GM12878 (cell line): ENCODE data around the gene RIMBP2. TPM values are rescaled to one million over a fixed set of nuclear protein-coding genes. Genes with fewer than 3 reads are reported as not detected.

Experiments
- ATAC-seq: fragments of 200-7000 bp; cut with Tn5 transposase; 3 replicates; pipeline ENCODE4 v1.9.1; 2020; ENCODE audit warnings: mild to moderate bottlenecking, moderate library complexity
- BruUV-seq: library from RNA; stranded (reverse); fragments of 400-500 nt; replicated peaks from 2 replicates; lab custom pipeline; 2021; lab: Mats Ljungman, UMichigan
- CTCF ChIA-PET: fragments of 300-600 bp; sonication (Branson Sonifier 250); formaldehyde crosslinking; extraction: SDS; loops from one replicate; lab custom pipeline; 2021; ENCODE audit warnings: inconsistent platforms; lab: Yijun Ruan, JAX
- POLR2A ChIA-PET: fragments of 350-600 bp; formaldehyde crosslinking; extraction: SDS; loops from one replicate; lab custom pipeline; 2021; ENCODE audit warnings: inconsistent platforms; lab: Charles Lee
- RAD21 ChIA-PET: fragments of 300-600 bp; sonication (Branson Sonifier 250); formaldehyde crosslinking; loops from one replicate; lab custom pipeline; 2023; ENCODE audit warnings: antibody characterized with exemption; ENCODE audit not compliant: unreplicated experiment; lab: Charles Lee
- SMC1A ChIA-PET: fragments of 300-600 bp; sonication (Branson Sonifier 250); formaldehyde crosslinking; loops from one replicate; lab custom pipeline; 2023; ENCODE audit not compliant: unreplicated experiment, uncharacterized antibody; lab: Charles Lee
- DNase-seq: peaks from one replicate; pipeline ENCODE4 v3.0.0-alpha.2; 2011; ENCODE audit warnings: low read depth, low spot score
- FAIRE-seq: peaks from 3 replicates; lab custom pipeline; 2011; peaks lifted over from hg19 to GRCh38; lab: Jason Lieb, UNC
- H2AFZ ChIP-seq: 2 replicates; pipeline ENCODE4 v1.6.0; 2011; ENCODE audit warnings: low read depth, low read length, control low read depth; ENCODE audit not compliant: control insufficient read depth
- H3K27ac ChIP-seq: 2 replicates; pipeline ENCODE4 v1.5.1; 2011; ENCODE audit warnings: control low read depth; ENCODE audit not compliant: control insufficient read depth, insufficient read depth
- H3K27me3 ChIP-seq, 2 experiments: replicated peaks in 1 of 2; 2 replicates each; pipeline versions ENCODE4 v1.6.0 to v1.6.1; 2011; ENCODE audit warnings: low read length in 1 of 2; ENCODE audit not compliant: control insufficient read depth in 2 of 2, insufficient read depth in 2 of 2
- H3K36me3 ChIP-seq, 2 experiments: 2 replicates each; pipeline ENCODE4 v1.5.1; 2011; ENCODE audit warnings: low read length in 1 of 2; ENCODE audit not compliant: control insufficient read depth in 2 of 2, insufficient read depth in 2 of 2
- H3K4me1 ChIP-seq: 2 replicates; pipeline ENCODE4 v1.6.1; 2011; ENCODE audit warnings: mild to moderate bottlenecking, low read length, moderate library complexity, mixed read lengths; ENCODE audit not compliant: control insufficient read depth, insufficient read depth
- H3K4me2 ChIP-seq: 2 replicates; pipeline ENCODE4 v1.6.0; 2011; ENCODE audit warnings: control low read depth; ENCODE audit not compliant: control insufficient read depth, insufficient read depth
- H3K4me3 ChIP-seq: fragments of 200-600 bp; sonication (generic); 2 replicates; pipeline ENCODE4 v1.5.1; 2016
- H3K79me2 ChIP-seq: 2 replicates; pipeline ENCODE4 v1.6.0; 2011; ENCODE audit warnings: low read length; ENCODE audit not compliant: control insufficient read depth, insufficient read depth
- H3K9ac ChIP-seq: 2 replicates; pipeline ENCODE4 v1.8.0; 2011; ENCODE audit warnings: low read length, control low read depth, mixed read lengths; ENCODE audit not compliant: control insufficient read depth, insufficient read depth
- H3K9me3 ChIP-seq: replicated peaks from 3 replicates; pipeline ENCODE4 v1.5.1; 2011; ENCODE audit warnings: mild to moderate bottlenecking, low read length; ENCODE audit not compliant: control insufficient read depth, insufficient read depth
- H4K20me1 ChIP-seq: 2 replicates; pipeline ENCODE4 v1.6.0; 2011; ENCODE audit not compliant: control insufficient read depth, insufficient read depth
- ATF7 ChIP-seq: fragments of 450-650 bp; IDR thresholded peaks from 2 replicates; pipeline ENCODE4 v1.6.1; 2016; ENCODE audit warnings: low read depth, mild to moderate bottlenecking
- CBX5 ChIP-seq: sonication (generic); IDR thresholded peaks from 2 replicates; pipeline ENCODE4 v1.6.1; 2016; ENCODE audit warnings: low read depth, moderate library complexity, mild to moderate bottlenecking, inconsistent platforms
- CHD4 ChIP-seq: fragments of 200-600 bp; sonication (generic); IDR thresholded peaks from 2 replicates; pipeline ENCODE4 v1.6.1; 2016; ENCODE audit warnings: mild to moderate bottlenecking
- EZH2 ChIP-seq: IDR thresholded peaks from 2 replicates; pipeline ENCODE4 v1.6.1; 2012; ENCODE audit warnings: low read depth, mild to moderate bottlenecking, control low read depth, inconsistent platforms, low read length, borderline replicate concordance; ENCODE audit not compliant: control insufficient read depth
- IKZF1 ChIP-seq: fragments of 450-650 bp; conservative IDR thresholded peaks from 2 replicates; pipeline ENCODE4 v1.6.1; 2017; ENCODE audit warnings: antibody characterized with exemption, mild to moderate bottlenecking
- KLF5 ChIP-seq: fragments of 450-650 bp; IDR thresholded peaks from 2 replicates; pipeline ENCODE4 v1.6.1; 2014; ENCODE audit warnings: mild to moderate bottlenecking; ENCODE audit not compliant: partially characterized antibody
- NR2C2 ChIP-seq: IDR thresholded peaks from 2 replicates; pipeline ENCODE4 v1.6.1; 2011; ENCODE audit warnings: borderline replicate concordance, low read depth; ENCODE audit not compliant: control insufficient read depth, insufficient read length
- RELB ChIP-seq: fragments of 450-650 bp; IDR thresholded peaks from 2 replicates; pipeline ENCODE4 v1.6.1; 2017; ENCODE audit warnings: low read depth, mild to moderate bottlenecking, moderate library complexity
- STAT1 ChIP-seq: fragments of 450-650 bp; conservative IDR thresholded peaks from 2 replicates; pipeline ENCODE4 v1.6.1; 2014; ENCODE audit warnings: antibody characterized with exemption, mild to moderate bottlenecking
- TARDBP ChIP-seq: IDR thresholded peaks from 2 replicates; pipeline ENCODE4 v1.6.1; 2016; ENCODE audit warnings: borderline replicate concordance
- WGBS: methylation state at CpG from one replicate; pipeline ENCODE4 v1.1.6; 2016; ENCODE audit warnings: low lambda C conversion rate; ENCODE audit not compliant: insufficient replicate concordance, insufficient coverage; ENCODE audit errors: missing lambda C conversion rate; 5-methylcytosine and 5-hydroxymethylcytosine counted together
- in situ Hi-C: fragments of 300-500 bp; cut with MboI; formaldehyde crosslinking; loops from 9 replicates; pipeline ENCODE4 v1.14.3; 2018; ENCODE audit warnings: mixed read lengths
- intact Hi-C: fragments of 100-400 bp; cut with micrococcal nuclease; formaldehyde crosslinking; loops from one replicate; pipeline ENCODE4 v1.14.2; 2022; ENCODE audit not compliant: unreplicated experiment
- polyA plus RNA-seq, 11 experiments: library from polyadenylated mRNA; depleted of rRNA in 4 of 11; unstranded in 6 of 11; stranded (reverse) in 5 of 11; fragments of >200 nt; fragmentation: Nextera tagmentation in 4 of 11; fragmentation: Illumina TruSeq in 1 of 11; extraction: Ambion mirVana in 4 of 11; extraction: Trizol in 1 of 11; gene quantifications; 1 replicate in 1 of 11; 2 replicates in 10 of 11; pipeline versions ENCODE4 v1.2.1 to v1.2.3, GENCODE V29; 2011 to 2016; ENCODE audit warnings: inconsistent platforms in 2 of 11, missing spikeins in 2 of 11, low read depth in 1 of 11
- total RNA-seq, 4 experiments: library from RNA; depleted of rRNA in 3 of 4; stranded (reverse); fragments of >200 nt in 3 of 4; fragmentation: Illumina TruSeq in 1 of 4; extraction: Trizol in 1 of 4; gene quantifications; 2 replicates each; pipeline versions ENCODE4 v1.2.1 to v1.2.3, GENCODE V29; 2013 to 2021
- TF ChIP-seq, protein P1 (sequence below): IDR thresholded peaks from 2 replicates; pipeline ENCODE4 v1.6.1; 2012; ENCODE audit warnings: low read depth, low read length, improper control_type of control experiment

Gene RIMBP2
- total and polyA plus RNA-seq, 10 of the 15 experiments (the other 5 are each of a cell fraction or from before 2014, with no cell fraction given) = 0.04 to 2.9 (median 0.07) TPM; not detected in 1

DNA sequence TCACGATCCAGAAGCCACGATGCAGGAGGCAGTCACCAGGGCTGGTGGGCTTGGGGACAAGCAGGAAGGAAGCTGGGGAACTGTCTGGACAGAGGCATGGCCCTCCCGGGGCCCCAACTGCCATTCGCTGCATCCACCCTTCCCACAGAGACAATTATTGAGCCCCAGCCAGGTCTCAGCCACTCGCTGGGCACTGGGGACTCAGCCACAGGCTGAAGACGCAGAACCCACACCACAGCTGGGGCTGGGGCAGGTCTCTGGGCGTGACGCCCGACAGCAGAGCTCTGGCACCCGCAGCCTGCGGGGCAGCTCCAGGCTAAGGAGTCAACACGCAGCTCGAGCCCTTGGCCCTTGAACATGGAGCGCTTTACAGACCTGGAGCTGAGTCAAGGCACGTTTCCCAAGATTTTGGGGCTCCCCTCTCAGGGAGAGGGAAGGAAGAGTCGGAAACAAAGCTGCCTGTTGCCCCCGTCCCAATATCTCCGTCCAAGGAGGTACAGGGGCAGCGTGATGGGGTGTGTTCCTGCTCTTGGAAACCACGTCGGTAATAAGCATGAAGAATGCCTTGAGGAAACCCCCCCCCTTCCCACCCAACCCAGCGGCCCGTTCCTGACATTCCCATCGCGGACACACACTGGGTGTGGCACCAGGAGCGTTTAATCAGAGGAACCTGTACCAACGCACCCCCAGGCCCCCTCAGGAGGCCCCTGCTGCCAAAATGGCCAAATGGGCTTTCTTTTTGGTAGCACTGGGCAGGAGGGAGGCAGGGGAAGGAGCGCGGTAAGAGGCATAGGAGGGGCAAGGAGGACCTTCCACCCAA, 6.7 kb downstream of the RIMBP2 start:
- SMC1A ChIA-PET = no interaction called here
- WGBS = 45% methylated on average over 26 of the region's 29 CpGs
- Histone ChIP-seq H3K4me1 (no peaks in the 10 kb centered on the region), H2AFZ (no peak overlapping the region), H3K36me3 (no peaks in the 10 kb centered on the region), H3K4me2 (no peak overlapping the region), H3K27ac (no peak overlapping the region), H3K9me3 (no peaks in the 10 kb centered on the region), H3K27me3 (no peaks in the 10 kb centered on the region), H3K9ac (no peak overlapping the region), H3K4me3 (no peak overlapping the region), H3K79me2 (no peaks in the 10 kb centered on the region; the same call in none of the 2 replicates), H4K20me1 (no peaks in the 10 kb centered on the region)
- RAD21 ChIA-PET = no interaction called here
- TF ChIP-seq EZH2 (no peak), IKZF1 (no peak), CHD4 (no peak), STAT1 (no peak), RELB (no peak), KLF5 (no peak), NR2C2 (no peak), ATF7 (no peak), CBX5 (no peak), TARDBP (no peak)
- TF ChIP-seq, protein P1, sequence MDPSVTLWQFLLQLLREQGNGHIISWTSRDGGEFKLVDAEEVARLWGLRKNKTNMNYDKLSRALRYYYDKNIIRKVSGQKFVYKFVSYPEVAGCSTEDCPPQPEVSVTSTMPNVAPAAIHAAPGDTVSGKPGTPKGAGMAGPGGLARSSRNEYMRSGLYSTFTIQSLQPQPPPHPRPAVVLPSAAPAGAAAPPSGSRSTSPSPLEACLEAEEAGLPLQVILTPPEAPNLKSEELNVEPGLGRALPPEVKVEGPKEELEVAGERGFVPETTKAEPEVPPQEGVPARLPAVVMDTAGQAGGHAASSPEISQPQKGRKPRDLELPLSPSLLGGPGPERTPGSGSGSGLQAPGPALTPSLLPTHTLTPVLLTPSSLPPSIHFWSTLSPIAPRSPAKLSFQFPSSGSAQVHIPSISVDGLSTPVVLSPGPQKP = no peak
- BruUV-seq = no TSS peak
- intact Hi-C loops = no loop called here
- CTCF ChIA-PET = no interaction called here
- ATAC-seq (no peak), DNase-seq (no peak), FAIRE-seq (no peak)
- POLR2A ChIA-PET = no interaction called here
- in situ Hi-C loops = no loop called here
